OCI-LY3 (cell line): ENCODE data around the gene LIG3.

Experiments
- H2AFZ ChIP-seq: fragments of 200-600, 300-600 bp; shearing (Covaris generic); 2 replicates; pipeline ENCODE4 v1.6.0; 2014; ENCODE audit warnings: antibody characterized with exemption, low read depth, low read length
- H3K27ac ChIP-seq: fragments of 200-600, 300-600 bp; sonication (generic); 2 replicates; pipeline ENCODE4 v1.5.1; 2014; ENCODE audit warnings: mild to moderate bottlenecking, low read length, moderate library complexity, mixed read lengths
- H3K27me3 ChIP-seq: fragments of 200-600, 300-600 bp; sonication (generic); 2 replicates; pipeline ENCODE4 v1.6.1; 2014; ENCODE audit warnings: low read depth, low read length, mixed read lengths
- H3K36me3 ChIP-seq: fragments of 200-600, 300-600 bp; sonication (generic); replicated peaks from 2 replicates; pipeline ENCODE3; 2014; ENCODE audit warnings: low read depth, low read length, mixed read lengths
- H3K4me1 ChIP-seq: fragments of 300-600, 200-600 bp; sonication (generic); 2 replicates; pipeline ENCODE4 v1.6.1; 2014; ENCODE audit warnings: low read length, mixed read lengths
- H3K4me2 ChIP-seq: fragments of 200-600, 300-600 bp; sonication (generic); 2 replicates; pipeline ENCODE4 v1.6.1; 2014; ENCODE audit warnings: low read length, mixed read lengths
- H3K4me3 ChIP-seq: fragments of 300-600, 200-600 bp; sonication (generic); 2 replicates; pipeline ENCODE4 v1.5.1; 2014; ENCODE audit warnings: antibody characterized with exemption, mild to moderate bottlenecking, low read length, moderate library complexity
- H3K79me2 ChIP-seq: fragments of 300-600, 200-600 bp; shearing (Covaris generic); 2 replicates; pipeline ENCODE4 v1.6.1; 2014; ENCODE audit warnings: mild to moderate bottlenecking, low read length, mixed read lengths
- H3K9ac ChIP-seq: fragments of 300-600, 200-600 bp; shearing (Covaris generic); 2 replicates; pipeline ENCODE4 v1.6.0; 2014; ENCODE audit warnings: mild to moderate bottlenecking, low read length, moderate library complexity
- H3K9me3 ChIP-seq: fragments of 200-600, 300-600 bp; shearing (Covaris generic); 2 replicates; pipeline ENCODE4 v1.6.1; 2014; ENCODE audit warnings: low read length, mixed read lengths; ENCODE audit not compliant: insufficient read depth
- H4K20me1 ChIP-seq: fragments of 200-600, 300-600 bp; sonication (generic); 2 replicates; pipeline ENCODE4 v1.6.1; 2016; ENCODE audit warnings: low read length, mixed read lengths; ENCODE audit not compliant: insufficient read depth
- EZH2phosphoT487 ChIP-seq: fragments of 200-600 bp; shearing (Covaris generic); IDR thresholded peaks from 2 replicates; pipeline ENCODE4 v1.6.1; 2018; ENCODE audit warnings: antibody characterized with exemption, mixed run types, low read depth
- TF ChIP-seq, protein P1 (sequence below): fragments of 200-600, 300-600 bp; sonication (generic); IDR thresholded peaks from 2 replicates; pipeline ENCODE4 v1.5.1; 2014; ENCODE audit warnings: antibody characterized with exemption, low read length, low read depth

Gene LIG3

DNA sequence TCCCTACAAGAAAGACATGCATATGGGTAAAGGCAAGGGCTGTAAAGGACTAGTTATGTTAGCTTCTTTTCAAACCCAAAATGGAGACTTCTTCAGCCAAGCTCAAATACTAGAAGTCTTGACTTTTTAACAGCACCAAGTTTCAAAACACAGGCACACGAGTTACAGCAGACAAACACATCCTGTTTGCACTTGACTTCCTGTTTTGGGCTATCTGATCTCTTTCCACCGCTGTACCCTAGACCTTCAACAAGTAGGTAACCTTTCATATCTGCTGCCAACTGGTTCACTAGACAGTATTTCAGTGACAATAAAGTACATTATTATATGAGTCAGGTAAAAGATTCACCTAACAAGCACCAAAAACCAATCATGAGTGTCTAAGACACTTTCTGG lies 70.9 kb downstream of the LIG3 start:
- peak overlapping the region; percentile 60 for H3K9ac ChIP-seq
- peak overlapping the region; percentile 79 for H3K4me2 ChIP-seq
- H2AFZ ChIP-seq = 0 out of 2 replicates have a peak overlapping the region, but pooled peaks have one; percentile 26
- peaks cover 61% of the 10 kb centered on the region for H3K4me1 ChIP-seq
- peaks cover 79% of the 10 kb centered on the region for H3K79me2 ChIP-seq
- H3K9me3 ChIP-seq = no peaks in the 10 kb centered on the region
- H3K27ac ChIP-seq = peak overlapping the region; percentile 84
- peak overlapping the region; percentile 52 for H3K4me3 ChIP-seq
- peaks cover 7% of the 10 kb centered on the region for H3K36me3 ChIP-seq
- H4K20me1 ChIP-seq = 0 out of 2 replicates have a peak, but pooled peaks cover 2% of the 10 kb centered on the region
- TF ChIP-seq, protein P1, sequence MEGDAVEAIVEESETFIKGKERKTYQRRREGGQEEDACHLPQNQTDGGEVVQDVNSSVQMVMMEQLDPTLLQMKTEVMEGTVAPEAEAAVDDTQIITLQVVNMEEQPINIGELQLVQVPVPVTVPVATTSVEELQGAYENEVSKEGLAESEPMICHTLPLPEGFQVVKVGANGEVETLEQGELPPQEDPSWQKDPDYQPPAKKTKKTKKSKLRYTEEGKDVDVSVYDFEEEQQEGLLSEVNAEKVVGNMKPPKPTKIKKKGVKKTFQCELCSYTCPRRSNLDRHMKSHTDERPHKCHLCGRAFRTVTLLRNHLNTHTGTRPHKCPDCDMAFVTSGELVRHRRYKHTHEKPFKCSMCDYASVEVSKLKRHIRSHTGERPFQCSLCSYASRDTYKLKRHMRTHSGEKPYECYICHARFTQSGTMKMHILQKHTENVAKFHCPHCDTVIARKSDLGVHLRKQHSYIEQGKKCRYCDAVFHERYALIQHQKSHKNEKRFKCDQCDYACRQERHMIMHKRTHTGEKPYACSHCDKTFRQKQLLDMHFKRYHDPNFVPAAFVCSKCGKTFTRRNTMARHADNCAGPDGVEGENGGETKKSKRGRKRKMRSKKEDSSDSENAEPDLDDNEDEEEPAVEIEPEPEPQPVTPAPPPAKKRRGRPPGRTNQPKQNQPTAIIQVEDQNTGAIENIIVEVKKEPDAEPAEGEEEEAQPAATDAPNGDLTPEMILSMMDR = no peak
- TF ChIP-seq EZH2phosphoT487 = no peak
- H3K27me3 ChIP-seq = no peaks in the 10 kb centered on the region

DNA sequence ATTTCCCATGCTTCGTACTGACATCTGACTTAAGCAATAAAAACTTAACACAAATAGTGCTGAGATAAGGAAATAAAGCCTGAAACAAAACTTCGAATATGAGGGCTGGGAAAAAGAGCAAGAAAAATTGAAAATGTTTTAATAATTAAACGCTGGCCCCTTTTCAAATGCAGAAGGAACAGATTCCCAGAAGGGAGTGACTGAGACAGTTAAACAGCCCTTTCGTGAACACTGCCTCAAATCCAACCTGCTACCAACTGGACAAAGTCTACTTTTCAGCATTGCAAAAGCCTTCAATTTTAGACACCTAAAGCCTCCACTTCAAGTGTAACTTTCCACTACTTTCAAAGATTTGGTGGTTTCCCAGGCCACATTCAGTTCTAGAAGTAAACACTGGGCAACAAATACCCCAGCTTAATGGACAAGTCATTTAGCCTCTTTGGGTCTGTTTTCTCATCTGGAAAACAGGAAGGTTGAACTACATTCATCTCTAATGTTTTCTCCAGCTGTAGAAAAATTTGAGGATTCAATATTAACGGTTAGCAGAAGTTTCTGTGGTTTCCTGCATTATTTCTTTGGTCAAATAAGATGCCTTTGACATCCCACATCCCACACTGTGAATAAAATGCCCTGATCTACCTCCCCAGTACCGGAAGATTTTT lies 71.4 kb downstream of the LIG3 start:
- no peaks in the 10 kb centered on the region for H3K27me3 ChIP-seq
- H2AFZ ChIP-seq = no peak overlapping the region
- H3K4me2 ChIP-seq = peak overlapping the region; percentile 79
- H3K27ac ChIP-seq = peak overlapping the region; percentile 84
- H3K9me3 ChIP-seq = no peaks in the 10 kb centered on the region
- H4K20me1 ChIP-seq = 0 out of 2 replicates have a peak, but pooled peaks cover 2% of the 10 kb centered on the region
- TF ChIP-seq, protein P1 = no peak
- TF ChIP-seq EZH2phosphoT487 = no peak
- H3K79me2 ChIP-seq = peaks cover 82% of the 10 kb centered on the region
- peak overlapping the region; percentile 52 for H3K4me3 ChIP-seq
- H3K36me3 ChIP-seq = peaks cover 7% of the 10 kb centered on the region
- peaks cover 60% of the 10 kb centered on the region for H3K4me1 ChIP-seq
- peak overlapping the region; percentile 60 for H3K9ac ChIP-seq

DNA sequence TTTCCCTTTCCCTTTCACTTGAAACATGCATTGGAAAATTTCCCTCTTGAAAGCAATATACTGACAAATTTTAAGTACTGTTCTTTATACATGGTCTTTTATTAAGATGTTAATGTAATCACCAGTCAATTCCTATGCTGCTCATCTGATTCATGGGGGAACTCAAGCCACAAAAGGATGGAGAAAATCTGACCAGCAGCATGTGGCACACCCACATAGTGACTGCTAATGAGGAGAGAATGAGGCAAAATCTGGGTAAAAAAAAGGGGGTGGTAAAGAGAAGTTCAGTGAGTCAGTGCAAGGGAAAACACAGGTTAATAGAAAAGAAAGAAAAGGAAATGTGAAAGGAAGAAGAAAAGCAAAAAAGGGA lies 71.9 kb downstream of the LIG3 start:
- no peaks in the 10 kb centered on the region for H3K9me3 ChIP-seq
- TF ChIP-seq, protein P1 = no peak
- TF ChIP-seq EZH2phosphoT487 = no peak
- H3K27ac ChIP-seq = peak overlapping the region; percentile 84
- H3K4me2 ChIP-seq = peak overlapping the region; percentile 79
- H4K20me1 ChIP-seq = 0 out of 2 replicates have a peak, but pooled peaks cover 2% of the 10 kb centered on the region
- no peak overlapping the region for H2AFZ ChIP-seq
- peaks cover 7% of the 10 kb centered on the region for H3K36me3 ChIP-seq
- H3K9ac ChIP-seq = peak overlapping the region; percentile 60; the same call in 1 of the 2 replicates
- peaks cover 84% of the 10 kb centered on the region for H3K79me2 ChIP-seq
- H3K27me3 ChIP-seq = no peaks in the 10 kb centered on the region
- peaks cover 54% of the 10 kb centered on the region for H3K4me1 ChIP-seq
- no peak overlapping the region for H3K4me3 ChIP-seq

DNA sequence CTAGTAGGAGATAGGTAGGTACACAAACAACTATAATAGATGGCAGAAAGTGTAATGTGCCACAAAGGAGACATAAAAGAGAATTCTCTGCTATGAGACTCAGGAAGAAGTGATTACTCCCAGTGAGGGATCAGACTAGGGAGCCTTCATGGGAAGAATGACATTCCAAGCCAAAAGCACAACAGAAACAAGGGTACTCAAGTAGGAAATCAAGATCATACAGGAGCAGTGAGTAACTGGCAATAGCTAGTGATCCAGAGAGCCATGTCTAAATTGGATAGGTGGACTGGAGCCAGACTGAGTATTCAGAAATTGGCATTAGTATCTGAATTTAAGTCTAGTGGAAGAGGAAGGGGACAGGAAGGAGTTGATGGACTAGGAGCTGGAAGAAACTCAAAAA lies 72.5 kb downstream of the LIG3 start:
- Histone ChIP-seq H3K27ac (peak overlapping the region; percentile 84; the same call in 1 of the 2 replicates), H3K9me3 (no peaks in the 10 kb centered on the region), H3K79me2 (peaks cover 84% of the 10 kb centered on the region), H4K20me1 (0 out of 2 replicates have a peak, but pooled peaks cover 2% of the 10 kb centered on the region), H3K9ac (no peak overlapping the region), H3K4me2 (peak overlapping the region; percentile 79; the same call in 1 of the 2 replicates), H3K4me1 (peaks cover 49% of the 10 kb centered on the region), H3K27me3 (no peaks in the 10 kb centered on the region), H3K36me3 (peaks cover 7% of the 10 kb centered on the region), H2AFZ (no peak overlapping the region), H3K4me3 (no peak overlapping the region)
- TF ChIP-seq, protein P1 = no peak
- TF ChIP-seq EZH2phosphoT487 = no peak
